PC-9 (cell line): Measurements from ENCODE around the gene RNF168. TPM values are rescaled to one million over a fixed set of nuclear protein-coding genes. Genes with fewer than 3 reads are reported as not detected.
"Not testable (repeated sequence)": the region's sequence is repeated elsewhere in the genome, so short reads cannot be mapped to it uniquely, and the experiment has no call there.

Experiments
- BruUV-seq: library from RNA; stranded (reverse); fragments of 400-500 nt; replicated peaks from 2 replicates; lab custom pipeline; 2021; lab: Mats Ljungman, UMichigan
- CTCF ChIA-PET: fragments of 300-600 bp; sonication (Branson Sonifier 250); formaldehyde crosslinking; loops from one replicate; lab custom pipeline; 2022; ENCODE audit warnings: antibody characterized with exemption; lab: Charles Lee
- POLR2A ChIA-PET: fragments of 300-600 bp; sonication (Branson Sonifier 250); formaldehyde crosslinking; loops from one replicate; lab custom pipeline; 2022; ENCODE audit warnings: antibody characterized with exemption; ENCODE audit not compliant: unreplicated experiment; lab: Charles Lee
- DNase-seq, 2 experiments: peaks; one replicate each; pipeline versions ENCODE4 v3.0.0 to v3.0.0-alpha.2; 2015 to 2022; ENCODE audit warnings: mixed read lengths in 1 of 2
- H2AFZ ChIP-seq: fragments of 200-600 bp; sonication (generic); 2 replicates; pipeline ENCODE4 v1.8.1; 2017; ENCODE audit warnings: antibody characterized with exemption
- H3F3A ChIP-seq: fragments of 200-600 bp; sonication (generic); 2 replicates; pipeline ENCODE4 v1.8.1; 2017; ENCODE audit warnings: antibody characterized with exemption, mild to moderate bottlenecking, low read depth; ENCODE audit not compliant: insufficient read depth
- H3K27ac ChIP-seq: fragments of 200-600 bp; sonication (generic); 2 replicates; pipeline ENCODE4 v1.6.1; 2016; ENCODE audit warnings: mixed run types
- H3K27me3 ChIP-seq: fragments of 200-600 bp; sonication (generic); 2 replicates; pipeline ENCODE4 v1.6.1; 2016; ENCODE audit warnings: low read depth, mixed run types; ENCODE audit not compliant: insufficient read depth
- H3K36me3 ChIP-seq: fragments of 200-600 bp; sonication (generic); 2 replicates; pipeline ENCODE4 v1.6.1; 2016; ENCODE audit warnings: low read depth, mixed run types
- H3K4me1 ChIP-seq: fragments of 200-600 bp; sonication (generic); replicated peaks from 2 replicates; pipeline ENCODE4 v1.6.1; 2016; ENCODE audit warnings: mixed run types; ENCODE audit not compliant: insufficient read depth
- H3K4me2 ChIP-seq: fragments of 200-600 bp; sonication (generic); 2 replicates; pipeline ENCODE4 v1.6.1; 2017; ENCODE audit warnings: mixed run types
- H3K4me3 ChIP-seq: fragments of 200-600 bp; sonication (generic); 2 replicates; pipeline ENCODE4 v1.6.1; 2016; ENCODE audit warnings: mixed run types
- H3K79me2 ChIP-seq: fragments of 200-600 bp; sonication (generic); 2 replicates; pipeline ENCODE4 v1.6.1; 2017; ENCODE audit warnings: low read depth, mixed run types
- H3K9me2 ChIP-seq: fragments of 200-600 bp; sonication (generic); 2 replicates; pipeline ENCODE4 v1.8.1; 2017; ENCODE audit warnings: mild to moderate bottlenecking; ENCODE audit not compliant: insufficient read depth
- H3K9me3 ChIP-seq: fragments of 200-600 bp; sonication (generic); 2 replicates; pipeline ENCODE4 v1.8.1; 2016; ENCODE audit warnings: low read depth; ENCODE audit not compliant: insufficient read depth
- H4K20me1 ChIP-seq: fragments of 200-600 bp; sonication (generic); 2 replicates; pipeline ENCODE4 v1.8.1; 2017; ENCODE audit not compliant: insufficient read depth
- EZH2 ChIP-seq: fragments of 200-600 bp; sonication (generic); IDR thresholded peaks from 2 replicates; pipeline ENCODE4 v1.8.0; 2017; ENCODE audit warnings: antibody characterized with exemption, low read depth
- intact Hi-C: fragments of 100-400 bp; cut with micrococcal nuclease; formaldehyde crosslinking; loops from one replicate; pipeline ENCODE4 v1.10.0; 2022; ENCODE audit not compliant: unreplicated experiment
- total RNA-seq: library from RNA; stranded (reverse); gene quantifications from 2 replicates; pipeline ENCODE4 v1.2.3, GENCODE V29; 2021
- TF ChIP-seq, protein P1 (sequence below): fragments of 200-600 bp; sonication (generic); conservative IDR thresholded peaks from 2 replicates; pipeline ENCODE4 v1.6.1; 2017; ENCODE audit warnings: mixed run types, antibody characterized with exemption, mild to moderate bottlenecking, moderate library complexity

Gene RNF168
- total RNA-seq, 1 experiment from 2014 or later: 60.6 TPM

DNA sequence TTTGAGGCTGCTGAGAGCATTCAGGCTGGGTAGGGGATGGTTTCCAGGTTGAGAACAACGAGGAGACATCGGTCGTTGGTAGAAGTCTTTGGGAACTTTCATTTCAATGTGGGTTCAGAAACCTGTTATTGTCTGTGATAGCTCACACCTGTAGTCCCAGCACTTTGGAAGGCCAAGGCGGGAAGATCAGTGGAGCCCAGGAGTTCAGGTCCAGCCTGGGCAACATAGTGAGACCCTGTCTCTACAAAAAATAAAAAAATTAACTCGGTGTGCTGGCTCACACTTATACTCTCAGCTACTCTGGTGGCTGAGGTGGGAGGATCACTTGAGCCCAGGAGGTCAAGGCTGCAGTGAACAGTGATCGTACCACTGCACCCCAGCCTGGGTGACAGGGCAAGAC, 988 bp upstream of the RNF168 start:
- Histone ChIP-seq H3K27me3 (no peaks in the 10 kb centered on the region), H4K20me1 (peaks cover 4% of the 10 kb centered on the region; the same call in 1 of the 2 replicates), H3F3A (peaks cover 26% of the 10 kb centered on the region), H3K4me1 (peaks cover 14% of the 10 kb centered on the region), H3K79me2 (peaks cover 39% of the 10 kb centered on the region), H3K9me2 (no peaks in the 10 kb centered on the region), H3K27ac (peak overlapping the region; percentile 89), H2AFZ (no peak overlapping the region), H3K36me3 (0 out of 2 replicates have a peak, but pooled peaks cover 3% of the 10 kb centered on the region), H3K9me3 (no peaks in the 10 kb centered on the region), H3K4me3 (0 out of 2 replicates have a peak overlapping the region, but pooled peaks have one; percentile 80), H3K4me2 (peak overlapping the region; percentile 61)
- ChIA-PET POLR2A (interaction anchor here (0.6 kb wide), 1 partner anchor 1445 kb away, joined by 5 read pairs; no protein-coding TSS in a partner anchor), CTCF (no interaction called here)
- intact Hi-C loops: no loop called here
- no peak for DNase-seq
- TF ChIP-seq, protein P1, sequence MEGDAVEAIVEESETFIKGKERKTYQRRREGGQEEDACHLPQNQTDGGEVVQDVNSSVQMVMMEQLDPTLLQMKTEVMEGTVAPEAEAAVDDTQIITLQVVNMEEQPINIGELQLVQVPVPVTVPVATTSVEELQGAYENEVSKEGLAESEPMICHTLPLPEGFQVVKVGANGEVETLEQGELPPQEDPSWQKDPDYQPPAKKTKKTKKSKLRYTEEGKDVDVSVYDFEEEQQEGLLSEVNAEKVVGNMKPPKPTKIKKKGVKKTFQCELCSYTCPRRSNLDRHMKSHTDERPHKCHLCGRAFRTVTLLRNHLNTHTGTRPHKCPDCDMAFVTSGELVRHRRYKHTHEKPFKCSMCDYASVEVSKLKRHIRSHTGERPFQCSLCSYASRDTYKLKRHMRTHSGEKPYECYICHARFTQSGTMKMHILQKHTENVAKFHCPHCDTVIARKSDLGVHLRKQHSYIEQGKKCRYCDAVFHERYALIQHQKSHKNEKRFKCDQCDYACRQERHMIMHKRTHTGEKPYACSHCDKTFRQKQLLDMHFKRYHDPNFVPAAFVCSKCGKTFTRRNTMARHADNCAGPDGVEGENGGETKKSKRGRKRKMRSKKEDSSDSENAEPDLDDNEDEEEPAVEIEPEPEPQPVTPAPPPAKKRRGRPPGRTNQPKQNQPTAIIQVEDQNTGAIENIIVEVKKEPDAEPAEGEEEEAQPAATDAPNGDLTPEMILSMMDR: no peak
- no peak for TF ChIP-seq EZH2
- BruUV-seq: no TSS peak

- Histone ChIP-seq H3F3A (peaks cover 31% of the 10 kb centered on the region), H3K4me3 (peak overlapping the region; percentile 80; the same call in 1 of the 2 replicates), H3K4me2 (peak overlapping the region; percentile 61), H3K27ac (peak overlapping the region; percentile 89), H3K4me1 (peaks cover 19% of the 10 kb centered on the region), H2AFZ (peak overlapping the region; percentile 74), H3K79me2 (peaks cover 44% of the 10 kb centered on the region)
- H3K36me3 ChIP-seq, H3K9me3 ChIP-seq, H3K27me3 ChIP-seq, H3K9me2 ChIP-seq, H4K20me1 ChIP-seq, DNase-seq, intact Hi-C loops, CTCF ChIA-PET: not testable (repeated sequence)
- POLR2A ChIA-PET: interaction anchor here (0.6 kb wide), 2 partner anchors 12 to 37 kb away, joined by 3 read pairs; no protein-coding TSS in a partner anchor
- BruUV-seq: TSS peak; percentile 22
Measured at GRCh38 chr3:196504077-196504398, 470 bp upstream of the RNF168 start.

- Histone ChIP-seq H3F3A (peaks cover 38% of the 10 kb centered on the region), H3K36me3 (0 out of 2 replicates have a peak, but pooled peaks cover 6% of the 10 kb centered on the region), H3K27me3 (no peaks in the 10 kb centered on the region), H3K4me1 (peaks cover 32% of the 10 kb centered on the region), H4K20me1 (peaks cover 4% of the 10 kb centered on the region; the same call in 1 of the 2 replicates), H3K79me2 (peaks cover 56% of the 10 kb centered on the region), H3K9me3 (no peaks in the 10 kb centered on the region), H3K4me2 (peak overlapping the region; percentile 89), H3K4me3 (peak overlapping the region; percentile 80), H3K9me2 (no peaks in the 10 kb centered on the region), H3K27ac (peak overlapping the region; percentile 89), H2AFZ (peak overlapping the region; percentile 78)
- intact Hi-C loops: loop anchor here (1.0 to 2.0 kb wide), 2 partner anchors 27 to 104 kb away; no protein-coding TSS in a partner anchor
- TSS peak; percentile 57 for BruUV-seq
- ChIA-PET POLR2A (interaction anchor here (0.9 kb wide), 1 partner anchor 49 kb away, joined by 4 read pairs; no protein-coding TSS in a partner anchor), CTCF (interaction anchor here (0.6 kb wide), 1 partner anchor 34 kb away, joined by 7 read pairs; no protein-coding TSS in a partner anchor)
- TF ChIP-seq, protein P1: no peak
- no peak for TF ChIP-seq EZH2
- DNase-seq: peak; percentile 41 to 63
Measured at GRCh38 chr3:196502775-196503195, 783 bp downstream of the RNF168 start.
